HepG2 (cell line): ENCODE results near the gene CACNA1H. TPM values are rescaled to one million over a fixed set of nuclear protein-coding genes. Genes with fewer than 3 reads are reported as not detected.

ENCODE experiments used
- ATAC-seq: fragments of 200-7000 bp; cut with Tn5 transposase; 3 replicates; pipeline ENCODE4 v1.9.1; 2020; ENCODE audit warnings: mild to moderate bottlenecking, moderate library complexity
- BruUV-seq: library from RNA; stranded (reverse); fragments of 400-500 nt; replicated peaks from 2 replicates; lab custom pipeline; 2021; lab: Mats Ljungman, UMichigan
- CTCF ChIA-PET: fragments of 300-600 bp; formaldehyde crosslinking; extraction: SDS; loops from one replicate; lab custom pipeline; 2021; ENCODE audit warnings: low total read pairs, inconsistent platforms, low intra/inter-chr PET ratio; lab: Yijun Ruan, JAX
- POLR2A ChIA-PET: fragments of 350-600 bp; sonication (Branson Sonifier 250); formaldehyde crosslinking; loops from one replicate; lab custom pipeline; 2020; ENCODE audit warnings: antibody characterized with exemption, inconsistent platforms; lab: Yijun Ruan, JAX
- DNase-seq: peaks from one replicate; pipeline ENCODE4 v3.0.0-alpha.2; 2015; ENCODE audit warnings: low spot score
- FAIRE-seq: peaks from 3 replicates; lab custom pipeline; 2011; peaks lifted over from hg19 to GRCh38; lab: Jason Lieb, UNC
- H2AFZ ChIP-seq: one replicate; pipeline ENCODE4 v1.6.1; 2011; ENCODE audit warnings: low read length, inconsistent platforms
- H3K27ac ChIP-seq: fragments of 300-600 bp; 3 replicates; pipeline ENCODE4 v1.8.0; 2011; ENCODE audit warnings: mixed run types, mild to moderate bottlenecking, mixed read lengths, low read length, inconsistent platforms; ENCODE audit not compliant: insufficient read depth; ENCODE audit errors: extremely low read length
- H3K27me3 ChIP-seq, 2 experiments: fragments of 200-600 bp in 1 of 2; 2 replicates in 1 of 2; 3 replicates in 1 of 2; pipeline versions ENCODE4 v1.6.0 to v1.8.0; 2011; ENCODE audit warnings: low read length in 2 of 2, mild to moderate bottlenecking in 2 of 2, moderate library complexity in 2 of 2, inconsistent platforms in 1 of 2; ENCODE audit not compliant: insufficient read depth in 2 of 2, control insufficient read depth in 1 of 2
- H3K36me3 ChIP-seq, 2 experiments: fragments of 200-600 bp in 1 of 2; replicated peaks in 1 of 2; 2 replicates in 1 of 2; 3 replicates in 1 of 2; pipeline versions ENCODE4 v1.5.1 to v1.8.0; 2011; ENCODE audit warnings: low read length in 2 of 2, inconsistent platforms in 1 of 2; ENCODE audit not compliant: insufficient read depth in 2 of 2, control insufficient read depth in 1 of 2
- H3K4me1 ChIP-seq: 2 replicates; pipeline ENCODE4 v1.5.1; 2012; ENCODE audit warnings: low read length, inconsistent platforms; ENCODE audit not compliant: insufficient read depth
- H3K4me2 ChIP-seq: 2 replicates; pipeline ENCODE4 v1.6.0; 2011; ENCODE audit warnings: low read depth, low read length, inconsistent platforms
- H3K4me3 ChIP-seq, 3 experiments: fragments of 200-600 bp in 1 of 3; sonication (generic), shearing (Covaris generic) in 1 of 3; replicated peaks in 1 of 3; 2 replicates each; pipeline ENCODE4 v1.5.1; 2011 to 2016; ENCODE audit warnings: low read length in 3 of 3, inconsistent platforms in 2 of 3, low read depth in 2 of 3, mild to moderate bottlenecking in 2 of 3, control low read depth in 1 of 3, mixed read lengths in 1 of 3; ENCODE audit not compliant: insufficient read depth in 1 of 3
- H3K79me2 ChIP-seq: one replicate; pipeline ENCODE4 v1.6.1; 2011; ENCODE audit warnings: low read length, inconsistent platforms; ENCODE audit not compliant: insufficient read depth
- H3K9ac ChIP-seq: 2 replicates; pipeline ENCODE4 v1.6.0; 2011; ENCODE audit warnings: mild to moderate bottlenecking, low read depth, low read length, inconsistent platforms; ENCODE audit not compliant: insufficient read depth
- H3K9me3 ChIP-seq: 2 replicates; pipeline ENCODE4 v1.5.1; 2012; ENCODE audit warnings: mild to moderate bottlenecking, low read length
- H4K20me1 ChIP-seq: 2 replicates; pipeline ENCODE4 v1.6.0; 2011; ENCODE audit warnings: inconsistent platforms, mild to moderate bottlenecking, low read length, moderate library complexity; ENCODE audit not compliant: insufficient read depth
- CHD2 ChIP-seq: IDR thresholded peaks from 2 replicates; pipeline ENCODE4 v1.6.1; 2011; ENCODE audit warnings: low read depth, low read length, improper control_type of control experiment
- DNMT1 ChIP-seq: sonication (generic); formaldehyde crosslinking; IDR thresholded peaks from 2 replicates; pipeline ENCODE4 v1.5.1; 2020; ENCODE audit warnings: mild to moderate bottlenecking, missing genetic modification reagents
- GLI4 ChIP-seq: sonication (generic); formaldehyde crosslinking; IDR thresholded peaks from 2 replicates; pipeline ENCODE4 v1.5.1; 2020; ENCODE audit warnings: missing genetic modification reagents, mild to moderate bottlenecking, moderate library complexity, borderline replicate concordance
- MNT ChIP-seq: fragments of 450-650 bp; IDR thresholded peaks from 2 replicates; pipeline ENCODE4 v1.6.1; 2016
- MXI1 ChIP-seq: IDR thresholded peaks from 3 replicates; pipeline ENCODE4 v1.6.1; 2012; ENCODE audit warnings: low read depth, low read length, inconsistent platforms, borderline replicate concordance
- MYPOP ChIP-seq: sonication (generic); formaldehyde crosslinking; IDR thresholded peaks from 2 replicates; pipeline ENCODE4 v1.8.1; 2023; ENCODE audit warnings: mild to moderate bottlenecking, moderate library complexity, missing genetic modification reagents
- RFXAP ChIP-seq: sonication (generic); formaldehyde crosslinking; IDR thresholded peaks from 2 replicates; pipeline ENCODE4 v1.4.0; 2020; ENCODE audit warnings: missing genetic modification reagents, borderline replicate concordance
- SYNCRIP ChIP-seq: fragments of 200-400 bp; formaldehyde crosslinking; IDR thresholded peaks from 2 replicates; pipeline ENCODE4 v1.6.1; 2018; ENCODE audit warnings: mild to moderate bottlenecking, low read depth, low read length; ENCODE audit not compliant: insufficient read depth
- ZBTB39 ChIP-seq: sonication (generic); formaldehyde crosslinking; IDR thresholded peaks from 2 replicates; pipeline ENCODE4 v1.5.0; 2020; ENCODE audit warnings: missing genetic modification reagents
- ZNF460 ChIP-seq: sonication (generic); formaldehyde crosslinking; IDR thresholded peaks from 2 replicates; pipeline ENCODE4 v1.5.1; 2020; ENCODE audit warnings: missing genetic modification reagents, mild to moderate bottlenecking, borderline replicate concordance
- ZNF737 ChIP-seq: sonication (generic); formaldehyde crosslinking; IDR thresholded peaks from 2 replicates; pipeline ENCODE4 v1.5.0; 2020; ENCODE audit warnings: missing genetic modification reagents, mild to moderate bottlenecking, borderline replicate concordance
- ZNF747 ChIP-seq: sonication (generic); formaldehyde crosslinking; IDR thresholded peaks from 2 replicates; pipeline ENCODE4 v1.8.1; 2023; ENCODE audit warnings: missing genetic modification reagents, mild to moderate bottlenecking, borderline replicate concordance
- WGBS: methylation state at CpG from one replicate; pipeline ENCODE4 v1.1.6; 2017; ENCODE audit warnings: low lambda C conversion rate; 5-methylcytosine and 5-hydroxymethylcytosine counted together
- in situ Hi-C: cut with HindIII; loops from 2 replicates; pipeline ENCODE4 v1.10.0; 2017; ENCODE audit warnings: low pct_unique_long_range_greater_than_20kb; ENCODE audit not compliant: extremely low pct_ligation_motif_present
- intact Hi-C: fragments of 100-400 bp; cut with micrococcal nuclease; formaldehyde crosslinking; loops from one replicate; pipeline ENCODE4 v1.10.0; 2022; ENCODE audit not compliant: unreplicated experiment
- polyA plus RNA-seq, 8 experiments: library from polyadenylated mRNA; depleted of rRNA in 3 of 8; stranded (reverse) in 7 of 8; unstranded in 1 of 8; fragments of >200 nt; fragmentation: Illumina TruSeq in 4 of 8; extraction: Trizol in 4 of 8; gene quantifications; 2 replicates each; pipeline versions ENCODE4 v1.2.1 to v1.2.3, GENCODE V29; 2011 to 2016; ENCODE audit warnings: low read depth in 4 of 8, missing spikeins in 1 of 8, mixed read lengths in 1 of 8; ENCODE audit not compliant: insufficient read depth in 1 of 8
- total RNA-seq, 5 experiments: library from RNA; depleted of rRNA; stranded (reverse); fragments of >200 nt; fragmentation: Illumina TruSeq; extraction: Trizol; gene quantifications; 2 replicates each; pipeline ENCODE4 v1.2.3, GENCODE V29; 2016; ENCODE audit warnings: low read depth in 1 of 5

CACNA1H gene
- total and polyA plus RNA-seq, 2 of the 13 experiments (the other 11 are each of a cell fraction or from before 2014, with no cell fraction given) = 0.40 to 1.8 TPM

GRCh38 chr16:1182950-1183907 is 30.3 kb downstream of the CACNA1H start:
- Histone ChIP-seq H4K20me1 (0 out of 2 replicates have a peak, but pooled peaks cover 4% of the 10 kb centered on the region), H3K4me2 (no peak overlapping the region), H3K9me3 (no peaks in the 10 kb centered on the region), H3K79me2 (no peaks in the 10 kb centered on the region), H3K36me3 (no peaks in the 10 kb centered on the region), H3K27me3 (peaks cover 0 to 30% of the 10 kb centered on the region in 2 experiments; a peak in 3 of 5 replicates), H3K27ac (no peak overlapping the region), H3K4me1 (peaks cover 25% of the 10 kb centered on the region), H3K4me3 (no peak overlapping the region), H3K9ac (no peak overlapping the region), H2AFZ (no peak overlapping the region)
- no peak for FAIRE-seq
- POLR2A ChIA-PET = interaction anchor here (0.6 kb wide), 1 partner anchor 495 kb away, joined by 3 read pairs; the partner anchor contains the start of gene JPT2
- in situ Hi-C loops = no loop called here
- intact Hi-C loops = no loop called here
- CTCF ChIA-PET = interaction anchor here (0.6 to 2.3 kb wide), 3 partner anchors 11 to 77 kb away, joined by 3 to 10 read pairs (median 6); no protein-coding TSS in a partner anchor
- ATAC-seq = no peak
- TF ChIP-seq ZNF460 = no peak
- TF ChIP-seq GLI4 (CRISPR knock-in tag) = no peak
- TF ChIP-seq MXI1 = 0 out of 3 replicates have a peak, but pooled peaks have one; percentile 16
- TF ChIP-seq DNMT1 (CRISPR knock-in tag) = no peak
- no peak for TF ChIP-seq SYNCRIP
- no peak for TF ChIP-seq MYPOP (CRISPR knock-in tag)
- TF ChIP-seq RFXAP = no peak
- TF ChIP-seq ZNF747 = no peak
- peak; percentile 71 for TF ChIP-seq MNT
- no peak for TF ChIP-seq CHD2
- no peak for TF ChIP-seq ZNF737 (CRISPR knock-in tag)
- TF ChIP-seq ZBTB39 = no peak
- BruUV-seq = no TSS peak
- 44% methylated on average over 22 of the region's 45 CpGs for WGBS
- no peak for DNase-seq
